ENCODE data around the gene DHRS7C. TPM values are rescaled to one million over a fixed set of nuclear protein-coding genes. Genes with fewer than 3 reads are reported as not detected.

The DHRS7C gene
- total RNA-seq, 1 donor from 2014 or later = not detected

DNA sequence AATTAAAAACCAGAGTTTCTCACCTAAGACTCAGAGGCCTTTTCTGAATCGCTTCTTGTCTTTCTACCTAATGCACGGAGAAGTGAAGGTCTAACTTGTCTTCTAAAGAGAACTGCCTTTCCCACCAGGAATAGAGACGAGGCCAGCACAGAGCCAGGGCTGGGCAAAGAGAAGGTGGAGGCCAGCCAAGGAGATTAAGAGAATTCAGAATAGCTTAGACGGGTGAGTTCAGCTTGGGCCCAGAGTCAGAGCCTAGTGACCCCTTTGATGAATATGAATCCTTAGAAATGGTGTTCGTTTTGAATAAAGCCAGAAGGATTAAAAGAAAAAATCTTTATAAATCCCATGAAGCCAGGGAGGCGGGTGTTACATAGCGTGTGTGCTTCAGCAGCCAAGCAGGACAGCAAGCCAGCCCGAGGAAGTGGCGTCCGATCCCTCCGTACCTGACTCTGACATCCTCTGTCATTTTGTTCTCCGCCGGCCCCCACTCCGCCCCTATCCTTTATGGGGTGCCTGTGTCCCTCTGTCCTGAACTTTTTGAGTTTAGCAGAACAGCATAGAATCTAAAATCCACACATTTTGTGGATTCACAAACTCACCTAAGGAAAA, 23.0 kb upstream of the DHRS7C start:
- no peaks in the 10 kb centered on the region for H3K36me3 Mint-ChIP-seq
- no peaks in the 10 kb centered on the region for H3K9me3 Mint-ChIP-seq
- H3K27ac Mint-ChIP-seq = no peak overlapping the region
- no peak for DNase-seq (ENCODE audit: low spot score in 2 of 2, unreplicated experiment in 2 of 2)
- TF ChIP-seq, protein P1, sequence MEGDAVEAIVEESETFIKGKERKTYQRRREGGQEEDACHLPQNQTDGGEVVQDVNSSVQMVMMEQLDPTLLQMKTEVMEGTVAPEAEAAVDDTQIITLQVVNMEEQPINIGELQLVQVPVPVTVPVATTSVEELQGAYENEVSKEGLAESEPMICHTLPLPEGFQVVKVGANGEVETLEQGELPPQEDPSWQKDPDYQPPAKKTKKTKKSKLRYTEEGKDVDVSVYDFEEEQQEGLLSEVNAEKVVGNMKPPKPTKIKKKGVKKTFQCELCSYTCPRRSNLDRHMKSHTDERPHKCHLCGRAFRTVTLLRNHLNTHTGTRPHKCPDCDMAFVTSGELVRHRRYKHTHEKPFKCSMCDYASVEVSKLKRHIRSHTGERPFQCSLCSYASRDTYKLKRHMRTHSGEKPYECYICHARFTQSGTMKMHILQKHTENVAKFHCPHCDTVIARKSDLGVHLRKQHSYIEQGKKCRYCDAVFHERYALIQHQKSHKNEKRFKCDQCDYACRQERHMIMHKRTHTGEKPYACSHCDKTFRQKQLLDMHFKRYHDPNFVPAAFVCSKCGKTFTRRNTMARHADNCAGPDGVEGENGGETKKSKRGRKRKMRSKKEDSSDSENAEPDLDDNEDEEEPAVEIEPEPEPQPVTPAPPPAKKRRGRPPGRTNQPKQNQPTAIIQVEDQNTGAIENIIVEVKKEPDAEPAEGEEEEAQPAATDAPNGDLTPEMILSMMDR (IDR thresholded peaks at IDR 0.05; ENCODE audit: unreplicated experiment) = no peak
- H3K4me1 Mint-ChIP-seq = no peaks in the 10 kb centered on the region
- peaks cover 2% of the 10 kb centered on the region for H3K27me3 Mint-ChIP-seq (ENCODE audit: low read depth)
- no peak overlapping the region for H3K4me3 Mint-ChIP-seq

DNA sequence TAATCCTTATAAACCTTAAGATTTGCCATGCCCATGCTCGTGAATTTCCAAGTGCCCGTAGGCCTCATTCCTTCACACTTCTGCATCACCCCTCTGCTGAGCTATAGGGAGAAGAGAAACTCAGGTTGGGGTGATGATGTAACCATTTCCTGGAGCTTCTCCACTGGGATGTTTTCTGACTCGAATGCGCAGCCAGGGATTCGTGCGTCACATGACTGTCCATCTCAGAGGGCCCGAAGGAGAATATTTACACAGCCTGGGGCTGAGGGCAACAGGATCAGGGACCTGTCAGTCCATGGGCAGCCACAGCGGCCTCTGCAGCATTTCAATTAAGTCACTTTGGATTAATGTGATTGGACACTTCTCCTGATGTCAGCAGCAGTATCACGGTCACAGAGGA, 21.8 kb upstream of the DHRS7C start:
- Mint-ChIP-seq H3K4me1 (no peaks in the 10 kb centered on the region), H3K9me3 (no peaks in the 10 kb centered on the region), H3K4me3 (no peak overlapping the region), H3K36me3 (no peaks in the 10 kb centered on the region), H3K27ac (no peak overlapping the region), H3K27me3 (ENCODE audit: low read depth) (peaks cover 2% of the 10 kb centered on the region)
- no peak for DNase-seq (ENCODE audit: low spot score in 2 of 2, unreplicated experiment in 2 of 2)
- TF ChIP-seq, protein P1 (IDR thresholded peaks at IDR 0.05; ENCODE audit: unreplicated experiment) = no peak

DNA sequence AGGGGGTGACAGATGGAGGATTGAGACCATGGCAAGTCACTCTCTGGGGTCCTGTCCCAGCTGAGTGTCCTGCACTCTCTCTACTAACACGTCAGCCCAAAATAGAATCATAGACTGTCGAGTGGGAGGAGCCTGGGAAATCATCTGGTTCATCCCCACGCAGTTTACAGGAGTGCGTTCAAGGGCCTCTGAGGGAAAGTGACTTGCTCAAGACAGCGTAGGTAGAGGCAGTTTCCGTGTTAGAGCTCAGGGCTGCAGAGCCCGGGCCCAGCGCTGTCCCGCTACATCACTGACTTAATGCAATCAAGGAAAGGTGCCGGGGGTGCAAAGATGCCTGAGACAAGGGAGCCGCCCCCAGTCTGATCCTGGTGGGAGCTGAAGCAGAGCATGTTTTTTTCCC, 20.1 kb upstream of the DHRS7C start:
- TF ChIP-seq, protein P1 (IDR thresholded peaks at IDR 0.05; ENCODE audit: unreplicated experiment) = no peak
- Mint-ChIP-seq H3K36me3 (no peaks in the 10 kb centered on the region), H3K4me1 (no peaks in the 10 kb centered on the region), H3K27me3 (ENCODE audit: low read depth) (peaks cover 7% of the 10 kb centered on the region), H3K27ac (no peak overlapping the region), H3K9me3 (no peaks in the 10 kb centered on the region), H3K4me3 (no peak overlapping the region)
- no peak for DNase-seq (ENCODE audit: low spot score in 2 of 2, unreplicated experiment in 2 of 2)

DNA sequence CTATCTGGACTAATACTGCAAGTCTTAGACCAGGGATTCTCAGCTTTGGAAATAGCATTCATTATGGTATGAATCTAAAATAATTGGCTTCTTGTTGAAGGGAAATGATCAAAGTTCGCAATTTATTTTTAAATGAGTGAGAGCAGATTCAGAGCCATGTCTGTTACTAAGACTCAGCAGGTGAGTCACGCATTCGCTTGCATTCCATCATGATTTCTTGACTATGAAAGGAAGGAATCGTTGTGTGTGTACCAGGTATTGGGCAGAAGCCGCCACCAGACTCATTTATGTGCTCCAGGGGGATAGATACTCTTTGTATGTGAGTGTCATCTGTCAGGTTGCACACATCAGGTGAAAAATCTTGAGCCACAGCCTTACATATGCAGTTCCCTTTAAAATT, 19.7 kb upstream of the DHRS7C start:
- no peaks in the 10 kb centered on the region for H3K9me3 Mint-ChIP-seq
- H3K27ac Mint-ChIP-seq = no peak overlapping the region
- no peaks in the 10 kb centered on the region for H3K4me1 Mint-ChIP-seq
- TF ChIP-seq, protein P1 (IDR thresholded peaks at IDR 0.05; ENCODE audit: unreplicated experiment) = no peak
- no peaks in the 10 kb centered on the region for H3K36me3 Mint-ChIP-seq
- H3K27me3 Mint-ChIP-seq (ENCODE audit: low read depth) = peaks cover 7% of the 10 kb centered on the region
- no peak for DNase-seq (ENCODE audit: low spot score in 2 of 2, unreplicated experiment in 2 of 2)
- no peak overlapping the region for H3K4me3 Mint-ChIP-seq

DNA sequence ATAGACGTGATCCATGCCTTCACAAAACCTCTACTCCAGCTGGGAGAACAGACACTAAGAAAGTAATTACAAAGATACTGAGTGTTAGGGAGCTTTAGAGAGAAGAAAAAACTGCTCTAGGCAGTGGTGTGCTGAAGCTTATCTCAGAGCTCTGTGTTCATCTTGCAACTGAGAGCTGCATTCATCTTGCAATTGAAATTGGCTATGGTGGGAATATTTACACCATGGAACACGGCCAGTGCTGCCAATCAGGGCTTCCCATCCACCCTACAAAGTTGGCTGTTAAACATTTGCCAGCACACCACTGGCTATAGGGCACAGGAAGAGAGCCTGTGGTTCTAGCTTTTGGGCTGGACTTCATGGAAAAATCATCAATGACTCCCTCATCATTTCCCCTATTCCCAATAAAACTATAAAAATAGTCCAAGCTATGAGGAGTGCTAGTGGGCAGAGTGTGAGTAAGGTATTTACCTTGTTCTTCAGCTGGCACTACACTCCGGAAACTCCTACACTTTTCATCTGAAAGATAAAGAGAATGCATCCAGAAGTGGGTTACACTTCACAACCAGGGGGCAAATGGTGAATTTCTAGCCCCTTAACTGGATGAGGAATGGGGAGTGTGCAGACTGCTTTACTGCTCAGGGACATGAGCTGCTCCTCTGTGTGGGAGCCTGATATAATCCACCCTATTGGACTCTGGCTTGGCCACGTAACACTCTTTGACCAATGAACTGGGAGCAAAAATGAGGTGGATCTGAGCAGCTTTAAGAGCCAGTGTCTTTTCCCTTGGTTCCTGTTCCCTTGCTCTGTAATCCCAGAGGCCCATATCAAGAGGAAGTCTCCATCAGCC, 18.9 kb upstream of the DHRS7C start:
- no peak overlapping the region for H3K27ac Mint-ChIP-seq
- no peak overlapping the region for H3K4me3 Mint-ChIP-seq
- peaks cover under 1% of the 10 kb centered on the region for H3K9me3 Mint-ChIP-seq
- TF ChIP-seq, protein P1 (IDR thresholded peaks at IDR 0.05; ENCODE audit: unreplicated experiment) = no peak
- H3K27me3 Mint-ChIP-seq (ENCODE audit: low read depth) = peaks cover 7% of the 10 kb centered on the region
- DNase-seq (ENCODE audit: low spot score in 2 of 2, unreplicated experiment in 2 of 2) = no peak
- H3K4me1 Mint-ChIP-seq = no peaks in the 10 kb centered on the region
- H3K36me3 Mint-ChIP-seq = no peaks in the 10 kb centered on the region
